Tibial nerve (tissue), 4 donors: Measurements from ENCODE around the gene WASF2. TPM values are rescaled to one million over a fixed set of nuclear protein-coding genes. Genes with fewer than 3 reads are reported as not detected.

Experiments used
- DNase-seq, 2 donors: peaks; one replicate each; pipeline ENCODE4 v3.0.0-alpha.2; 2019; ENCODE audit warnings: low spot score in 2 of 2
- H3K27ac ChIP-seq, 4 donors: fragments of 200-600 bp; sonication (generic) in 3 of 4; one replicate each; pipeline ENCODE4 v1.5.1; 2017 to 2019; ENCODE audit warnings: mild to moderate bottlenecking in 1 of 4
- H3K27me3 ChIP-seq, 2 donors: fragments of 200-600 bp; sonication (generic) in 1 of 2; one replicate each; pipeline versions ENCODE4 v1.5.1 to v1.6.0; 2017 to 2019
- H3K36me3 ChIP-seq, 3 donors: fragments of 200-600 bp; sonication (generic); one replicate each; pipeline ENCODE4 v1.5.1; 2018 to 2019
- H3K4me1 ChIP-seq, 4 donors: fragments of 200-600 bp; sonication (generic) in 3 of 4; one replicate each; pipeline ENCODE4 v1.5.1; 2017 to 2019
- H3K4me3 ChIP-seq, 4 donors: fragments of 200-600 bp; sonication (generic) in 3 of 4; one replicate each; pipeline ENCODE4 v1.5.1; 2017 to 2019; ENCODE audit warnings: mild to moderate bottlenecking in 1 of 4, moderate library complexity in 1 of 4
- H3K9me3 ChIP-seq, 4 donors: fragments of 200-600 bp; sonication (generic) in 3 of 4; one replicate each; pipeline ENCODE4 v1.5.1; 2017 to 2019
- CTCF ChIP-seq, 5 experiments: fragments of 200-600 bp in 3 of 5; fragments of 450-650 bp in 2 of 5; sonication (generic) in 3 of 5; IDR thresholded peaks; one replicate each; pipeline ENCODE4 v1.5.1; 2016 to 2019; ENCODE audit warnings: antibody characterized with exemption in 5 of 5, mild to moderate bottlenecking in 3 of 5, moderate library complexity in 2 of 5
- EP300 ChIP-seq, 2 donors: sonication (generic); formaldehyde crosslinking; IDR thresholded peaks; one replicate each; pipeline ENCODE4 v1.6.1; 2017; ENCODE audit warnings: antibody characterized with exemption in 2 of 2, mild to moderate bottlenecking in 1 of 2
- POLR2A ChIP-seq, 2 donors: fragments of 450-650 bp; IDR thresholded peaks; one replicate each; pipeline ENCODE4 v1.6.1; 2017; ENCODE audit warnings: antibody characterized with exemption in 2 of 2, mild to moderate bottlenecking in 2 of 2, moderate library complexity in 2 of 2
- WGBS, 2 donors: methylation state at CpG; one replicate each; pipeline ENCODE4 v1.1.5; 2018; 5-methylcytosine and 5-hydroxymethylcytosine counted together
- total RNA-seq, 4 donors: library from RNA; depleted of rRNA; stranded (reverse); fragments of >200 nt; gene quantifications; one replicate each; pipeline ENCODE4 v1.1.0, GENCODE V29; 2016

The WASF2 gene
- total RNA-seq, 4 donors from 2014 or later, result 74.9 to 95.9 (median 83.4) TPM

GRCh38 chr1:27528818-27529703 is 39.1 kb upstream of the WASF2 start:
- peaks cover 0 to 56% (median 48%) of the 10 kb centered on the region in 4 donors for H3K4me1 ChIP-seq
- peak; percentile 79 to 86 for DNase-seq
- H3K27ac ChIP-seq, result peak overlapping the region; percentile 72 to 88 (median 80)
- WGBS, 2 donors, result 19 to 21% methylated on average over 17 of the region's 17 CpGs
- TF ChIP-seq EP300 (IDR thresholded peaks at IDR 0.05) (peak in 1 of 2 donors; percentile 65), POLR2A (IDR thresholded peaks at IDR 0.05) (peak in 1 of 2 donors; percentile 15), CTCF (IDR thresholded peaks at IDR 0.05) (no peak)
- H3K27me3 ChIP-seq, result no peaks in the 10 kb centered on the region
- H3K4me3 ChIP-seq, result peak overlapping the region; percentile 28 to 55 (median 40)
- H3K36me3 ChIP-seq, result peaks cover 0 to 28% (median 0%) of the 10 kb centered on the region in 3 donors
- no peaks in the 10 kb centered on the region for H3K9me3 ChIP-seq

GRCh38 chr1:27527890-27528817 is 38.2 kb upstream of the WASF2 start:
- 3 to 7% methylated on average over 6 to 41 of the region's 71 CpGs for WGBS, 2 donors
- no peaks in the 10 kb centered on the region for H3K27me3 ChIP-seq
- H3K4me3 ChIP-seq, result peak overlapping the region; percentile 28 to 55 (median 40)
- peaks cover 0 to 18% (median 0%) of the 10 kb centered on the region in 3 donors for H3K36me3 ChIP-seq
- DNase-seq, result no peak
- TF ChIP-seq EP300 (IDR thresholded peaks at IDR 0.05) (no peak), CTCF (IDR thresholded peaks at IDR 0.05) (peak in 2 of 5 experiments; percentile 10 to 33), POLR2A (IDR thresholded peaks at IDR 0.05) (peak in 1 of 2 donors; percentile 19)
- no peaks in the 10 kb centered on the region for H3K9me3 ChIP-seq
- H3K27ac ChIP-seq, result peak overlapping the region; percentile 72 to 88 (median 80)
- H3K4me1 ChIP-seq, result peaks cover 0 to 66% (median 54%) of the 10 kb centered on the region in 4 donors

- WGBS, 2 donors, result 17 to 31% methylated on average over 12 to 22 of the region's 27 CpGs
- H3K4me1 ChIP-seq, result peaks cover 0 to 74% (median 62%) of the 10 kb centered on the region in 4 donors
These were observed 37.4 kb upstream of the WASF2 start for GRCh38 chr1:27527223-27527889.

More at GRCh38 chr1:27527223-27527889, 37.4 kb upstream of the WASF2 start:
- Histone ChIP-seq H3K36me3 (peaks cover 0 to 10% (median 0%) of the 10 kb centered on the region in 3 donors), H3K27me3 (no peaks in the 10 kb centered on the region), H3K9me3 (no peaks in the 10 kb centered on the region), H3K27ac (peak overlapping the region; percentile 72 to 88 (median 80)), H3K4me3 (peak overlapping the region; percentile 28 to 55 (median 40))
- TF ChIP-seq CTCF (IDR thresholded peaks at IDR 0.05) (no peak), EP300 (IDR thresholded peaks at IDR 0.05) (no peak), POLR2A (IDR thresholded peaks at IDR 0.05) (no peak)
- peak in 1 of 2 donors; percentile 56 for DNase-seq
